Pancreas (tissue), 10 donors: ENCODE results near the gene LRSAM1. TPM values are rescaled to one million over a fixed set of nuclear protein-coding genes. Genes with fewer than 3 reads are reported as not detected.

Experiments used
- ATAC-seq, 4 donors: fragments of 200-7000 bp; cut with Tn5 transposase; one replicate each; pipeline versions ENCODE4 v1.8.0 to v1.9.1; 2020; ENCODE audit warnings: mild to moderate bottlenecking in 4 of 4, moderate library complexity in 4 of 4
- DNase-seq, 6 donors: peaks; one replicate each; pipeline ENCODE4 v3.0.0-alpha.2; 2020
- FAIRE-seq: peaks from 2 replicates; lab custom pipeline; 2012; peaks lifted over from hg19 to GRCh38; lab: Jason Lieb, UNC
- H3K27ac ChIP-seq, 4 donors: fragments of 200-600 bp; sonication (generic); 1 replicate in 3 of 4; 2 replicates in 1 of 4; pipeline versions ENCODE4 v1.5.0 to v1.8.0; 2020
- H3K27me3 ChIP-seq, 4 donors: fragments of 200-600 bp; one replicate each; pipeline ENCODE4 v1.8.0; 2021
- H3K36me3 ChIP-seq, 3 donors: fragments of 200-600 bp; sonication (generic) in 1 of 3; one replicate each; pipeline versions ENCODE4 v1.5.0 to v1.8.0; 2020 to 2021
- H3K4me1 ChIP-seq, 3 donors: fragments of 200-600 bp; one replicate each; pipeline ENCODE4 v1.8.0; 2021
- H3K4me3 ChIP-seq, 4 donors: fragments of 200-600 bp; sonication (generic) in 2 of 4; one replicate each; pipeline versions ENCODE4 v1.5.0 to v1.8.0; 2020 to 2021
- H3K9me3 ChIP-seq, 4 donors: fragments of 200-600 bp; one replicate each; pipeline ENCODE4 v1.8.0; 2021
- WGBS, 2 donors: extraction: QIAGEN DNeasy Blood & Tissue Kit; methylation state at CpG; one replicate each; pipeline ENCODE4 v1.1.7; 2013; 5-methylcytosine and 5-hydroxymethylcytosine counted together
- intact Hi-C, 3 donors: fragments of 100-400 bp; cut with DNase I; formaldehyde crosslinking; loops; one replicate each; pipeline versions ENCODE4 v1.11.1 to v1.14.2; 2022
- polyA plus RNA-seq, 2 donors: library from polyadenylated mRNA; stranded (reverse); fragments of 200-250 nt; gene quantifications; one replicate each; pipeline ENCODE4 v1.2.3, GENCODE V29; 2013
- total RNA-seq, 6 donors: library from RNA; stranded (reverse); fragmentation: NEBNext Ultra II Directional in 4 of 6; extraction: Animal tissue kit (Norgen Biotek cat#: 25700) in 4 of 6; gene quantifications; one replicate each; pipeline versions ENCODE4 v1.2.1 to v1.2.4, GENCODE V29; 2021 to 2023
- TF ChIP-seq, protein P1 (sequence below), 4 donors: fragments of 200-600 bp; sonication (generic) in 3 of 4; IDR thresholded peaks; one replicate each; pipeline versions ENCODE4 v1.5.0 to v1.8.0; 2021; ENCODE audit warnings: antibody characterized with exemption in 4 of 4
- donor health status: healthy with polysubstance abuse.
- donor health status: DM: no; HTN: no; CAD: no; lungs with moderate emphysema.
- donor health status: DM: no; HTN: no; CAD: no.
- donor health status: control.
- donor health status: control.
- donor health status: Bipolar disorder and iron deficiency.
- donor health status: DM: yes; HTN: yes; CAD: no.
- donor health status: DM: no; HTN: no; CAD: no.
- donor health status: DM: no; HTN: no; CAD: no.
- donor health status: DM: yes; HTN: yes; CAD: no.

LRSAM1 gene
- total and polyA plus RNA-seq, 8 donors: 4.3 to 24.9 (median 7.7) TPM

DNA sequence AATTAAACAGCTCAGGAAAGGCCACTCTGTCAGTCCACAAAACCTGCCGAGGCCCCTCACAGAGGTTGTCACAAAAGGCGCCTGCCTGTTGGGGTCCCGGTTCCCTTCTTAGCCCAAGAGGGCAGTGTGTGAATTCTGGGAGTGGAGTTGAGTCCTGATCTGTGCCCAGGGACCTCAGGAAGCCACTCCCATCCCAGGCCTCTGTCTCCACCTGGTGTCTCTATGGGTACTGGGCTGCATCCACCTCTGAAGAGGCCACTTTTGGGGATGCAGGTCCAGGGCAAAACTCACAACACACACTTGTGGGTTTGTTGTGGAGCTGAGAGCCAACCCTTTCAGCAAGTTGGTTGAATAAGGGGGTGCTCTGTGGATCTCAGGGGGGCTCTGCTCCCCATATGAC, 86.5 kb downstream of the LRSAM1 start:
- no peak for DNase-seq
- peaks cover 48 to 57% (median 52%) of the 10 kb centered on the region in 3 donors for H3K4me1 ChIP-seq

DNA sequence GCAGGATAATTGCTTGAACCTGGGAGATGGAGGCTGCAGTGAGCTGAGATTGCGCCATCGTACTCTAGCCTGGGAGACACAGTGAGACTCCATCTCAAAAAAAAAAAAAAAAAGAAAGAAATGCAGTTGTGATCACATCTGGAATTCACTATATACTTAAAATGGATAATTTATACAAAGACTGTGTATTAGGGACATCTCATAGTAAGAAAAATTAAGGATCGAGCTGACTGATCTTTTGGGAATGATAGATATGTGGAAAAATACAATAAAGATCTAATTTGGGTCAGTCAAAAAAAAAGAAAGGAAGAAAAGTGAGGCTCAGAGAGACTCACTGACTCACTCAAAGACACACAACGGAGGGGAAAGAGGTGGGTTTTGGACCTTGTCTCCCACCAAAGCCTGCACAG, 87.5 kb downstream of the LRSAM1 start:
- TF ChIP-seq, protein P1, sequence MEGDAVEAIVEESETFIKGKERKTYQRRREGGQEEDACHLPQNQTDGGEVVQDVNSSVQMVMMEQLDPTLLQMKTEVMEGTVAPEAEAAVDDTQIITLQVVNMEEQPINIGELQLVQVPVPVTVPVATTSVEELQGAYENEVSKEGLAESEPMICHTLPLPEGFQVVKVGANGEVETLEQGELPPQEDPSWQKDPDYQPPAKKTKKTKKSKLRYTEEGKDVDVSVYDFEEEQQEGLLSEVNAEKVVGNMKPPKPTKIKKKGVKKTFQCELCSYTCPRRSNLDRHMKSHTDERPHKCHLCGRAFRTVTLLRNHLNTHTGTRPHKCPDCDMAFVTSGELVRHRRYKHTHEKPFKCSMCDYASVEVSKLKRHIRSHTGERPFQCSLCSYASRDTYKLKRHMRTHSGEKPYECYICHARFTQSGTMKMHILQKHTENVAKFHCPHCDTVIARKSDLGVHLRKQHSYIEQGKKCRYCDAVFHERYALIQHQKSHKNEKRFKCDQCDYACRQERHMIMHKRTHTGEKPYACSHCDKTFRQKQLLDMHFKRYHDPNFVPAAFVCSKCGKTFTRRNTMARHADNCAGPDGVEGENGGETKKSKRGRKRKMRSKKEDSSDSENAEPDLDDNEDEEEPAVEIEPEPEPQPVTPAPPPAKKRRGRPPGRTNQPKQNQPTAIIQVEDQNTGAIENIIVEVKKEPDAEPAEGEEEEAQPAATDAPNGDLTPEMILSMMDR (IDR thresholded peaks at IDR 0.05): no peak
- no peaks in the 10 kb centered on the region for H3K27me3 ChIP-seq
- peaks cover 57 to 68% (median 63%) of the 10 kb centered on the region in 3 donors for H3K4me1 ChIP-seq
- H3K27ac ChIP-seq: peak overlapping the region in 2 of 4 donors; percentile 94 to 95
- no peak for ATAC-seq
- intact Hi-C loops: no loop called here
- DNase-seq: no peak
- no peaks in the 10 kb centered on the region for H3K9me3 ChIP-seq
- H3K4me3 ChIP-seq: no peak overlapping the region
- WGBS, 2 donors: 78 to 81% methylated on average over 4 of the region's 4 CpGs
- H3K36me3 ChIP-seq: no peaks in the 10 kb centered on the region
- no peak for FAIRE-seq

More for the DNA sequence above, 86.5 kb downstream of the LRSAM1 start:
- H3K4me3 ChIP-seq: no peak overlapping the region
- intact Hi-C loops: no loop called here
- TF ChIP-seq, protein P1 (IDR thresholded peaks at IDR 0.05): no peak
- WGBS, 2 donors: 61% methylated on average over 3 of the region's 3 CpGs
- peak in 2 of 4 donors; percentile 21 to 28 for ATAC-seq
- H3K27me3 ChIP-seq: no peaks in the 10 kb centered on the region
- no peaks in the 10 kb centered on the region for H3K36me3 ChIP-seq
- no peaks in the 10 kb centered on the region for H3K9me3 ChIP-seq
- H3K27ac ChIP-seq: peak overlapping the region in 3 of 4 donors; percentile 34 to 60 (median 36)
- no peak for FAIRE-seq

DNA sequence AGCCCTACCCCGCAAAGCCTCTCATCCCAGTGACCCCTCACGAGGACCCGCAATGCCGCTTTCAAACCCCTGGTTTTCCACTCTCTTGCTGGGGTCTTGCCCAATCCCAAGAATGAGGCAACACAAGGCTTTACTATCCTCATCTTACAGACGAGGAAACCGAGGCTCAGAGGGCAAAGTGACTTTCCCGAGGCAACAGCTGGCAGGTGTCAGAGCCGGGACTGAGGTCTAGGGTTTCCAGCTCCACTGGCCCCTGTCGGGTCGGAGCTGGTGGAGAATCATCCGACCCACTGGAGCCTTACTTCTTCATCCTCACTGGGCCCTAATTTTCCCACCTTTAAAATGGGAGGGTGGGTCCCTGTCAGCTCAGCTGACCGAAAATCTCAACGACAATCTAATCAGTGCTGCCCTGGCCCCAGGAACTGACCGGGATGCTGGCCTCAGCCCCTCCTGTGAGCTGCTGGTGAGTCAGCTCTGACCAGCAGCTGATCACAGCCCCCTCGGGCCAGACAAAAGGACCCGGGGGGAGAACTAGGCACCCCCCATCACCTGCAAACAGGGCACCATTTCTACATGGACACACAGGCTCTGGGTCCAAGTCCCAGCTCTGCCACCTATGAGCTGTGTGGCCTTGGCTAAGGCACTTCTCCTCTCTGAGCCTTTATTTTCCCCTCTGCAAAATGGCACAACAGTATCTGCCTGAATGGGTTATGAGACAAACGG, 88.1 kb downstream of the LRSAM1 start:
- peaks cover 63 to 74% (median 68%) of the 10 kb centered on the region in 3 donors for H3K4me1 ChIP-seq
- H3K36me3 ChIP-seq: no peaks in the 10 kb centered on the region
- H3K27ac ChIP-seq: peak overlapping the region; percentile 25 to 95 (median 68)
- FAIRE-seq (no peak), DNase-seq (no peak), ATAC-seq (no peak)
- H3K9me3 ChIP-seq: no peaks in the 10 kb centered on the region
- intact Hi-C loops: no loop called here
- 66 to 68% methylated on average over 17 of the region's 17 CpGs for WGBS, 2 donors
- TF ChIP-seq, protein P1 (IDR thresholded peaks at IDR 0.05): no peak
- no peak overlapping the region for H3K4me3 ChIP-seq
- no peaks in the 10 kb centered on the region for H3K27me3 ChIP-seq

DNA sequence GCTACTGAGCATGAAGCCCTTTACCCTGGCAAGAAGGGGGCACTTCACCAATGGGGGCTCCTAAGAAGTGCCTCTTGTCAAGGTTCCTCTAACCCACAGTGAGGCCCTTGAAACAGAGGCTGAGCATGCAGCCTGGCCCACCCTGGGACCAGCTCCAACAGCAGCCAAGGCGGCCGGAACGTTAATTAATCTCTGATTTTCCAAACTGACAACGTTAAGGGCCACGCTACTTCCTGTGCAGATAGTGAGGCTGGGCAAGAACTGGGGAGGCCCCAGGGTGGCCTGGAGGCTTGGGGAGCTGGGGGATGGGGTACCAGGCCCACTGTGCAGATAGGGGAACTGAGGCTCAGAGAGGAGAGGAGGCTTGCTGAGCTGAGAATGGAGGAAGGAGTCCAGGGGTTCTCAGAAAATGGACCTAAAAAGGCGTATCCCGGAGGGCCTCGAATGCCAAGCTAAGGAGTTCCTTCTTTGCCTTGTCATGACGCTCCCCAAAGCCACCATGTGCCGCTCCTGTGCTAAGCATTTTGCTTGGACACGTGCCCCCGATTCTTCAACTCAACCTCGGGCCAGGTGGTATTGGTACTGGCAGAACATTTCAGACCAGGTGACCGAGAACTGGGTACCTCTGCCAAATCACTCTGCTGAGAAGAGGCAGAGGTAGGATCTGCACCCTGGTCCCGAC, 88.8 kb downstream of the LRSAM1 start:
- Histone ChIP-seq H3K4me3 (peak overlapping the region in 1 of 4 donors; percentile 7), H3K9me3 (no peaks in the 10 kb centered on the region), H3K27me3 (no peaks in the 10 kb centered on the region), H3K27ac (peak overlapping the region; percentile 25 to 95 (median 68)), H3K4me1 (peaks cover 70 to 78% (median 75%) of the 10 kb centered on the region in 3 donors), H3K36me3 (no peaks in the 10 kb centered on the region)
- TF ChIP-seq, protein P1 (IDR thresholded peaks at IDR 0.05): no peak
- no peak for FAIRE-seq
- ATAC-seq: peak in 3 of 4 donors; percentile 11 to 29 (median 11)
- WGBS, 2 donors: 17 to 24% methylated on average over 15 of the region's 15 CpGs
- intact Hi-C loops: no loop called here
- DNase-seq: peak in 4 of 6 donors; percentile 61 to 77 (median 72)
